PFSK-1 (cell line): ENCODE measurements around the gene UBN2.

Experiments
- POLR2AphosphoS5 ChIP-seq: IDR thresholded peaks from 2 replicates; pipeline ENCODE4 v1.6.1; 2012; ENCODE audit warnings: low read depth, mild to moderate bottlenecking, control low read depth, low read length, moderate library complexity
- SIN3A ChIP-seq: IDR thresholded peaks from 2 replicates; pipeline ENCODE4 v1.6.1; 2012; ENCODE audit warnings: mild to moderate bottlenecking, low read length, moderate library complexity, borderline replicate concordance; ENCODE audit not compliant: insufficient read depth
- TAF1 ChIP-seq: IDR thresholded peaks from 2 replicates; pipeline ENCODE4 v1.6.1; 2012; ENCODE audit warnings: low read length, control low read depth, borderline replicate concordance; ENCODE audit not compliant: insufficient read depth
- TF ChIP-seq, protein P1 (sequence below), 2 experiments: IDR thresholded peaks; 2 replicates each; pipeline versions ENCODE4 v1.6.1 to v1.8.0; 2011 to 2012; ENCODE audit warnings: low read depth in 2 of 2, low read length in 2 of 2, control low read depth in 1 of 2, inconsistent platforms in 1 of 2, mild to moderate bottlenecking in 1 of 2, moderate library complexity in 1 of 2; ENCODE audit not compliant: insufficient read depth in 1 of 2

DNA sequence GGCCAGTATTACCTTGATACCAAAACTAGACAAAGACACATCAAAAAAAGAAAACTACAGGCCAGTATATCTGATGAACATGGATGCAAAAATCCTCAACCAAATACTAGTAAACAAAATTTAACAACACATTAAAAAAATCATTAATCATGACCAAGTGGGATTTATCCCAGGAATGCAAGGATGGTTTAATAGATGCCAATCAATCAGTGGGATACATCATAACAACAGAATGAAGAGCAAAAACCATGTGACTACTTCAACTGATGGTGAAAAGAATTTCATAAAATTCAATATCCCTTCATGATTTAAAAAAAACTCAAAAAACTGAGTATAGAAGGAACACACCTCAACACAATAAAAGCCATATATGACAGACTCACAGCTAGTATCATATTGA lies 25.2 kb upstream of the UBN2 start:
- TF ChIP-seq, protein P1, sequence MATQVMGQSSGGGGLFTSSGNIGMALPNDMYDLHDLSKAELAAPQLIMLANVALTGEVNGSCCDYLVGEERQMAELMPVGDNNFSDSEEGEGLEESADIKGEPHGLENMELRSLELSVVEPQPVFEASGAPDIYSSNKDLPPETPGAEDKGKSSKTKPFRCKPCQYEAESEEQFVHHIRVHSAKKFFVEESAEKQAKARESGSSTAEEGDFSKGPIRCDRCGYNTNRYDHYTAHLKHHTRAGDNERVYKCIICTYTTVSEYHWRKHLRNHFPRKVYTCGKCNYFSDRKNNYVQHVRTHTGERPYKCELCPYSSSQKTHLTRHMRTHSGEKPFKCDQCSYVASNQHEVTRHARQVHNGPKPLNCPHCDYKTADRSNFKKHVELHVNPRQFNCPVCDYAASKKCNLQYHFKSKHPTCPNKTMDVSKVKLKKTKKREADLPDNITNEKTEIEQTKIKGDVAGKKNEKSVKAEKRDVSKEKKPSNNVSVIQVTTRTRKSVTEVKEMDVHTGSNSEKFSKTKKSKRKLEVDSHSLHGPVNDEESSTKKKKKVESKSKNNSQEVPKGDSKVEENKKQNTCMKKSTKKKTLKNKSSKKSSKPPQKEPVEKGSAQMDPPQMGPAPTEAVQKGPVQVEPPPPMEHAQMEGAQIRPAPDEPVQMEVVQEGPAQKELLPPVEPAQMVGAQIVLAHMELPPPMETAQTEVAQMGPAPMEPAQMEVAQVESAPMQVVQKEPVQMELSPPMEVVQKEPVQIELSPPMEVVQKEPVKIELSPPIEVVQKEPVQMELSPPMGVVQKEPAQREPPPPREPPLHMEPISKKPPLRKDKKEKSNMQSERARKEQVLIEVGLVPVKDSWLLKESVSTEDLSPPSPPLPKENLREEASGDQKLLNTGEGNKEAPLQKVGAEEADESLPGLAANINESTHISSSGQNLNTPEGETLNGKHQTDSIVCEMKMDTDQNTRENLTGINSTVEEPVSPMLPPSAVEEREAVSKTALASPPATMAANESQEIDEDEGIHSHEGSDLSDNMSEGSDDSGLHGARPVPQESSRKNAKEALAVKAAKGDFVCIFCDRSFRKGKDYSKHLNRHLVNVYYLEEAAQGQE (IDR thresholded peaks at IDR 0.05; ENCODE audit: insufficient read depth in 1 of 2, low read depth in 2 of 2, low read length in 2 of 2) = no peak
- TF ChIP-seq POLR2AphosphoS5 = no peak
- no peak for TF ChIP-seq TAF1
- TF ChIP-seq SIN3A = no peak
